Keratinocyte (primary cell): ENCODE measurements around the gene CACNA1S. TPM values are rescaled to one million over a fixed set of nuclear protein-coding genes. Genes with fewer than 3 reads are reported as not detected.

Experiments used
- DNase-seq: peaks from one replicate; pipeline ENCODE4 v3.0.0-alpha.2; 2011; ENCODE audit warnings: low read depth, missing footprints, low spot score
- FAIRE-seq: peaks from 2 replicates; lab custom pipeline; 2011; peaks lifted over from hg19 to GRCh38; lab: Jason Lieb, UNC
- H2AFZ ChIP-seq: 2 replicates; pipeline ENCODE4 v1.6.0; 2012; ENCODE audit warnings: low read length, control low read depth, inconsistent platforms; ENCODE audit not compliant: control insufficient read depth
- H3K27ac ChIP-seq: 2 replicates; pipeline ENCODE4 v1.5.1; 2011; ENCODE audit warnings: low read length; ENCODE audit not compliant: control insufficient read depth, insufficient read depth
- H3K27me3 ChIP-seq: 3 replicates; pipeline ENCODE4 v1.6.0; 2011; ENCODE audit warnings: low read length; ENCODE audit not compliant: control insufficient read depth, insufficient read depth; ENCODE audit errors: extremely low read depth
- H3K36me3 ChIP-seq, 2 experiments: 2 replicates in 1 of 2; 3 replicates in 1 of 2; pipeline ENCODE4 v1.5.1; 2011; ENCODE audit warnings: low read length in 2 of 2, mild to moderate bottlenecking in 1 of 2; ENCODE audit not compliant: control insufficient read depth in 2 of 2, insufficient read depth in 2 of 2; ENCODE audit errors: extremely low read depth in 1 of 2
- H3K4me1 ChIP-seq: 3 replicates; pipeline ENCODE4 v1.5.1; 2011; ENCODE audit warnings: low read length; ENCODE audit not compliant: control insufficient read depth, insufficient read depth; ENCODE audit errors: extremely low read depth
- H3K4me2 ChIP-seq: 3 replicates; pipeline ENCODE4 v1.6.0; 2011; ENCODE audit warnings: low read depth, low read length; ENCODE audit not compliant: control insufficient read depth, insufficient read depth; ENCODE audit errors: extremely low read depth
- H3K4me3 ChIP-seq, 3 experiments: fragments of 200-600 bp in 1 of 3; sonication (generic) in 1 of 3; 2 replicates in 2 of 3; 3 replicates in 1 of 3; pipeline ENCODE4 v1.5.1; 2011 to 2016; ENCODE audit warnings: low read length in 3 of 3, mild to moderate bottlenecking in 3 of 3, control low read depth in 2 of 3, inconsistent platforms in 1 of 3, low read depth in 1 of 3, mixed read lengths in 1 of 3, mixed run types in 1 of 3, moderate library complexity in 1 of 3; ENCODE audit not compliant: control insufficient read depth in 2 of 3, insufficient read depth in 2 of 3; ENCODE audit errors: extremely low read depth in 1 of 3
- H3K79me2 ChIP-seq: 2 replicates; pipeline ENCODE4 v1.6.0; 2012; ENCODE audit warnings: low read length; ENCODE audit not compliant: control insufficient read depth, insufficient read depth
- H3K9ac ChIP-seq: 3 replicates; pipeline ENCODE4 v1.6.0; 2011; ENCODE audit warnings: low read length; ENCODE audit not compliant: control insufficient read depth, insufficient read depth; ENCODE audit errors: extremely low read depth
- H3K9me1 ChIP-seq: 3 replicates; pipeline ENCODE4 v1.6.0; 2011; ENCODE audit warnings: low read length; ENCODE audit not compliant: control insufficient read depth, insufficient read depth; ENCODE audit errors: extremely low read depth
- H3K9me3 ChIP-seq: 2 replicates; pipeline ENCODE4 v1.5.1; 2012; ENCODE audit warnings: low read depth, low read length; ENCODE audit not compliant: control insufficient read depth
- H4K20me1 ChIP-seq: 3 replicates; pipeline ENCODE4 v1.6.0; 2011; ENCODE audit warnings: low read length; ENCODE audit not compliant: control insufficient read depth, insufficient read depth; ENCODE audit errors: extremely low read depth
- CTCF ChIP-seq, 3 experiments: IDR thresholded peaks in 1 of 3; conservative IDR thresholded peaks in 1 of 3; optimal IDR thresholded peaks in 1 of 3; 2 replicates in 2 of 3; 3 replicates in 1 of 3; pipeline versions ENCODE3 to v1.5.1; 2011; ENCODE audit warnings: low read length in 3 of 3, mild to moderate bottlenecking in 3 of 3, moderate library complexity in 2 of 3, control low read depth in 1 of 3, inconsistent platforms in 1 of 3; ENCODE audit not compliant: insufficient read depth in 2 of 3; ENCODE audit errors: extremely low read depth in 1 of 3
- EZH2 ChIP-seq: IDR thresholded peaks from one replicate; pipeline ENCODE4 v1.6.1; 2012; ENCODE audit warnings: inconsistent platforms, mild to moderate bottlenecking, low read length, moderate library complexity
- dilution Hi-C: fragments of 300-500 bp; cut with MboI; formaldehyde crosslinking; loops from one replicate; pipeline ENCODE4 v1.7.0; 2020; ENCODE audit warnings: low sequenced_read_pairs; ENCODE audit not compliant: extremely low pct_ligation_motif_present
- polyA plus RNA-seq, 5 experiments: library from polyadenylated mRNA; depleted of rRNA in 3 of 5; stranded (reverse) in 3 of 5; stranded (forward) in 1 of 5; unstranded in 1 of 5; fragments of >200 nt; gene quantifications; 1 replicate in 1 of 5; 2 replicates in 3 of 5; 3 replicates in 1 of 5; pipeline versions ENCODE4 v1.2.1 to v1.2.3, GENCODE V29; 2011 to 2012; ENCODE audit warnings: missing spikeins in 2 of 5, low read depth in 1 of 5, low replicate concordance in 1 of 5

Gene CACNA1S
- polyA plus RNA-seq, 1 donor (not counting 4 experiments of a cell fraction or from before 2014, with no cell fraction given), result not detected

GRCh38 chr1:201072149-201072548 is 40.1 kb downstream of the CACNA1S start:
- Histone ChIP-seq H4K20me1 (no peaks in the 10 kb centered on the region), H2AFZ (no peak overlapping the region), H3K79me2 (no peaks in the 10 kb centered on the region), H3K9me1 (no peaks in the 10 kb centered on the region), H3K4me1 (peaks cover 9% of the 10 kb centered on the region), H3K36me3 (no peaks in the 10 kb centered on the region), H3K4me2 (no peak overlapping the region), H3K9ac (no peak overlapping the region), H3K27me3 (peaks cover 8% of the 10 kb centered on the region), H3K9me3 (no peaks in the 10 kb centered on the region), H3K27ac (no peak overlapping the region), H3K4me3 (no peak overlapping the region)
- DNase-seq, result peak; percentile 52
- dilution Hi-C loops, result no loop called here
- no peak for TF ChIP-seq EZH2
- TF ChIP-seq CTCF (optimal IDR thresholded peaks at IDR 0.05 in 1 of 3, IDR thresholded peaks at IDR 0.05 in 1 of 3, conservative IDR thresholded peaks at IDR 0.05 in 1 of 3; ENCODE audit: extremely low read depth in 1 of 3, insufficient read depth in 2 of 3, low read length in 3 of 3), result no peak
- peak; percentile 41 for FAIRE-seq

- Histone ChIP-seq H4K20me1 (no peaks in the 10 kb centered on the region), H3K9ac (no peak overlapping the region), H3K36me3 (no peaks in the 10 kb centered on the region), H3K4me2 (no peak overlapping the region), H3K79me2 (no peaks in the 10 kb centered on the region), H3K27me3 (peaks cover 5% of the 10 kb centered on the region), H2AFZ (no peak overlapping the region), H3K4me3 (no peak overlapping the region), H3K4me1 (peaks cover 9% of the 10 kb centered on the region), H3K9me1 (no peaks in the 10 kb centered on the region), H3K9me3 (no peaks in the 10 kb centered on the region), H3K27ac (no peak overlapping the region)
- FAIRE-seq (no peak), DNase-seq (no peak)
- TF ChIP-seq CTCF (optimal IDR thresholded peaks at IDR 0.05 in 1 of 3, IDR thresholded peaks at IDR 0.05 in 1 of 3, conservative IDR thresholded peaks at IDR 0.05 in 1 of 3; ENCODE audit: extremely low read depth in 1 of 3, insufficient read depth in 2 of 3, low read length in 3 of 3) (no peak), EZH2 (no peak)
- dilution Hi-C loops, result no loop called here
These were observed 42.6 kb downstream of the CACNA1S start for GRCh38 chr1:201069636-201070035.
